Heart right ventricle (tissue), 16 donors: ENCODE measurements around the gene FZR1. TPM values are rescaled to one million over a fixed set of nuclear protein-coding genes. Genes with fewer than 3 reads are reported as not detected.

Source experiments
- ATAC-seq, 8 donors: fragments of 200-7000 bp; cut with Tn5 transposase; one replicate each; pipeline ENCODE4 v1.9.1; 2020; ENCODE audit warnings: mild to moderate bottlenecking in 8 of 8, moderate library complexity in 8 of 8, moderate number of reproducible peaks in 1 of 8
- DNase-seq, 2 donors: peaks; one replicate each; pipeline ENCODE4 v3.0.0-alpha.2; 2020
- H3K27ac ChIP-seq, 10 donors: fragments of 200-600 bp; sonication (generic) in 2 of 10; one replicate each; pipeline versions ENCODE4 v1.5.0 to v1.8.0; 2020 to 2022; ENCODE audit warnings: mild to moderate bottlenecking in 3 of 10
- H3K27me3 ChIP-seq, 7 donors: fragments of 200-600 bp; one replicate each; pipeline ENCODE4 v1.8.0; 2021 to 2022; ENCODE audit warnings: mild to moderate bottlenecking in 2 of 7
- H3K36me3 ChIP-seq, 9 donors: fragments of 200-600 bp; sonication (generic) in 1 of 9; one replicate each; pipeline versions ENCODE4 v1.5.0 to v1.8.0; 2020 to 2022; ENCODE audit warnings: mild to moderate bottlenecking in 2 of 9
- H3K4me1 ChIP-seq, 9 donors: fragments of 200-600 bp; sonication (generic) in 1 of 9; one replicate each; pipeline versions ENCODE4 v1.5.0 to v1.8.0; 2020 to 2022; ENCODE audit warnings: mild to moderate bottlenecking in 4 of 9
- H3K4me3 ChIP-seq, 10 donors: fragments of 200-600 bp; sonication (generic) in 2 of 10; one replicate each; pipeline versions ENCODE4 v1.5.0 to v1.8.0; 2020 to 2022; ENCODE audit warnings: mild to moderate bottlenecking in 7 of 10, moderate library complexity in 2 of 10
- H3K9me3 ChIP-seq, 11 donors: fragments of 200-600 bp in 10 of 11; sonication (generic) in 2 of 11; one replicate each; pipeline versions ENCODE4 v1.5.0 to v1.8.0; 2013 to 2022; ENCODE audit warnings: mild to moderate bottlenecking in 2 of 11, control low read depth in 1 of 11, moderate library complexity in 1 of 11
- WGBS, 2 donors: extraction: QIAGEN DNeasy Blood & Tissue Kit; methylation state at CpG; one replicate each; pipeline ENCODE4 v1.1.7; 2013; ENCODE audit warnings: inconsistent platforms in 1 of 2; 5-methylcytosine and 5-hydroxymethylcytosine counted together
- intact Hi-C, 10 donors: fragments of 100-400 bp; cut with DNase I; formaldehyde crosslinking; loops; one replicate each; pipeline versions ENCODE4 v1.11.1 to v1.14.2; 2022
- polyA plus RNA-seq, 2 donors: library from polyadenylated mRNA; stranded (reverse); fragments of 200-250 nt; gene quantifications; one replicate each; pipeline ENCODE4 v1.2.3, GENCODE V29; 2013
- total RNA-seq, 10 donors: library from RNA; stranded (reverse); fragmentation: NEBNext Ultra II Directional in 3 of 10; extraction: Animal tissue kit (Norgen Biotek cat#: 25700) in 3 of 10; gene quantifications; one replicate each; pipeline versions ENCODE4 v1.2.1 to v1.2.4, GENCODE V29; 2021 to 2023
- TF ChIP-seq, protein P1 (sequence below), 9 donors: fragments of 200-600 bp; sonication (generic) in 2 of 9; IDR thresholded peaks; one replicate each; pipeline versions ENCODE4 v1.5.0 to v1.8.0; 2021 to 2022; ENCODE audit warnings: antibody characterized with exemption in 9 of 9, mild to moderate bottlenecking in 5 of 9, moderate library complexity in 1 of 9
- donor health status: Arrhythmogenic right ventricular cardiomyopathy.
- donor health status: ischemic (EF 13 %, LVEDD 7.1; RV severe dilation, severe dysfunction).
- donor health status: healthy with polysubstance abuse.
- donor health status: DM: no; HTN: yes; CAD: no.
- donor health status: DM: no; HTN: no; CAD: no.
- donor health status: ischemic (EF 25% LVEDD 6.9; RV normal size, moderate dysfunction).
- donor health status: ischemic (EF 25% LVEDD 5.7; RV mildly dilated, moderate dysfunction).
- donor health status: healthy.
- donor health status: DM: yes; HTN: yes; CAD: no.
- donor health status: Ischemic cardiomyopathy.
- donor health status: ischemic (EF 35%, LVEDD 5.7; RV mildly dilated, moderate dysfunction).
- donor health status: nonischemic (EF 11% LVEDD 7.7; RV severe dilation, severe dysfunction).
- donor health status: DM: yes; HTN: yes; CAD: no.
- donor health status: PGD.
- donor health status: ischemic (EF 29% LVEDD 5.4; RV normal size, mild dysfunction).
- donor health status: nonischemic (EF 23%, LVEDD 6.1; RV moderate dilation, normal function).

FZR1 gene
- total and polyA plus RNA-seq, 12 donors, result 13.5 to 30.8 (median 24.7) TPM

DNA sequence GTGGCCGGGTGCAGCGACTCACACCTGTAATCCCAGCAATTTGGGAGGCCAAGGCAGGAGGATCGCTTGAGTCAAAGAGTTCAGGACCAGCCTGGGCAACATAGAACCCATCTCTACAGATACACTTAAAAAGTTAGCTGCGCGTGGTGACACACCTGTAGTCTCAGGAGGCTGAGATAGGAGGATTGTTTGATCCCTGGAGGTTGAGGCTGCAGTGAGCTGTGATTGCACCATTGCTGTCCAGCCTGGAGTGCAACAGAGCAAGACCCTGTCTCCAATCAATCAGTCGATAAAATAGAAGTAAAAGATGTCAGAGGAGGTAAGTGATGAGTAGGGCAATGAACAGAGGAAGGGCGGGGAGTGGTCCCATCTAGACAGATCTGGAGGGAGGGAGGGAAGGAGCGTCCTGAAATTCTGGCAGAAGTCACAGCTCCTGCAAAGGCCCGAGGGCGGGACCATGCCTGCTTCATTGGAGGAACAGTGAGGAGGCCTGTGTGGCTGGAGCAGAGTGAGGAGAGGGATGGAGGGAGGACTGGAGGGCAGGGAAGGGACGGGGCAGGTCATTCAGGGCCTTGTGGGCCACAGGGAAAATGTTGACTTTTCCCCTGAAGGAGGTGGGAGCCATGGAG is 35.5 kb upstream of the FZR1 start:
- Histone ChIP-seq H3K27me3 (peaks cover 0 to 3% (median 0%) of the 10 kb centered on the region in 7 donors), H3K4me3 (no peak overlapping the region), H3K9me3 (no peaks in the 10 kb centered on the region), H3K4me1 (peaks cover 6 to 50% (median 21%) of the 10 kb centered on the region in 9 donors), H3K27ac (no peak overlapping the region), H3K36me3 (no peaks in the 10 kb centered on the region)
- WGBS, 2 donors, result 66 to 70% methylated on average over 11 of the region's 11 CpGs
- TF ChIP-seq, protein P1, sequence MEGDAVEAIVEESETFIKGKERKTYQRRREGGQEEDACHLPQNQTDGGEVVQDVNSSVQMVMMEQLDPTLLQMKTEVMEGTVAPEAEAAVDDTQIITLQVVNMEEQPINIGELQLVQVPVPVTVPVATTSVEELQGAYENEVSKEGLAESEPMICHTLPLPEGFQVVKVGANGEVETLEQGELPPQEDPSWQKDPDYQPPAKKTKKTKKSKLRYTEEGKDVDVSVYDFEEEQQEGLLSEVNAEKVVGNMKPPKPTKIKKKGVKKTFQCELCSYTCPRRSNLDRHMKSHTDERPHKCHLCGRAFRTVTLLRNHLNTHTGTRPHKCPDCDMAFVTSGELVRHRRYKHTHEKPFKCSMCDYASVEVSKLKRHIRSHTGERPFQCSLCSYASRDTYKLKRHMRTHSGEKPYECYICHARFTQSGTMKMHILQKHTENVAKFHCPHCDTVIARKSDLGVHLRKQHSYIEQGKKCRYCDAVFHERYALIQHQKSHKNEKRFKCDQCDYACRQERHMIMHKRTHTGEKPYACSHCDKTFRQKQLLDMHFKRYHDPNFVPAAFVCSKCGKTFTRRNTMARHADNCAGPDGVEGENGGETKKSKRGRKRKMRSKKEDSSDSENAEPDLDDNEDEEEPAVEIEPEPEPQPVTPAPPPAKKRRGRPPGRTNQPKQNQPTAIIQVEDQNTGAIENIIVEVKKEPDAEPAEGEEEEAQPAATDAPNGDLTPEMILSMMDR (IDR thresholded peaks at IDR 0.05), result no peak
- ATAC-seq (no peak), DNase-seq (no peak)
- intact Hi-C loops, result loop anchor here in 3 of 10 donors (5.0 kb wide), 3 partner anchors 33 to 163 kb away; no protein-coding TSS in a partner anchor

DNA sequence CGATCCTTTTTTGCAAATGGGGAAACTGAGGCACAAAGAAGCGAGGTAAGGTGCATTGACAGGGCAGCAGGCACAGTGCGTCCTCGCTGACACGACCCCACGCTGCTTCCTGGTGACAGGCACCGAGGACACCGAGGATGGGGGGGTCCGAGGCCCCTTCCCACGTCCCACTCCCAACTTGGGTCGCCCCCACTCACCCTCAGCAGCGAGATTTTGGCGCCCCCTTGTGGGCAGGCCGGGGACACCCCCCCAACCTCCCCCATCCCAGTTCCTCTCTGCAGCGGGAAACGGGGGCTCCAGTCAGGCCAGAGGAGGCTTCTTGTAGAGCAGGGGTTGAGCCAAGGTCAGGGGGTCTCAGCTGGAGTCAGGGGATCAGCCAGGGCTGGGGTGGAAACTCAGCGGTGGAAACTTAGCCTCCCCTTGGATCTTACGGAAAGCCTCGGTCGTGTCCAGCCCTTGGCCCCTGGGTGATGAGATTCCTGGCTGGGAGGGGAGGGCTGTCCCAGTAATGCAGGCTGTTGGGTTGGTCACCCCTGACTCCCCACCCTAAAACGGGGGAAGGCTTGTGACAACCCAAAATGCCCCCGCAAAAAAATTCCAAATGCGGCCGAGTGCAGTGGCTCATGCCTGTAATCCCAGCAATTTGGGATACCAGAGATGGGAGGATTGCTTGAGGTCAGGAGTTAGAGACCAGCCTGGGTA is 34.0 kb upstream of the FZR1 start:
- TF ChIP-seq, protein P1 (IDR thresholded peaks at IDR 0.05), result peak; percentile 83 to 95 (median 89)
- DNase-seq (peak; percentile 34 to 58), ATAC-seq (peak; percentile 35 to 74 (median 64))
- Histone ChIP-seq H3K36me3 (no peaks in the 10 kb centered on the region), H3K27ac (no peak overlapping the region), H3K4me3 (no peak overlapping the region), H3K4me1 (peaks cover 3 to 36% (median 10%) of the 10 kb centered on the region in 9 donors), H3K9me3 (no peaks in the 10 kb centered on the region), H3K27me3 (peaks cover 0 to 5% (median 0%) of the 10 kb centered on the region in 7 donors)
- WGBS, 2 donors, result 22 to 23% methylated on average over 24 of the region's 24 CpGs
- intact Hi-C loops, result loop anchor here in 8 of 10 donors (1.0 to 5.0 kb wide), 8 partner anchors 35 to 167 kb away; no protein-coding TSS in a partner anchor

DNA sequence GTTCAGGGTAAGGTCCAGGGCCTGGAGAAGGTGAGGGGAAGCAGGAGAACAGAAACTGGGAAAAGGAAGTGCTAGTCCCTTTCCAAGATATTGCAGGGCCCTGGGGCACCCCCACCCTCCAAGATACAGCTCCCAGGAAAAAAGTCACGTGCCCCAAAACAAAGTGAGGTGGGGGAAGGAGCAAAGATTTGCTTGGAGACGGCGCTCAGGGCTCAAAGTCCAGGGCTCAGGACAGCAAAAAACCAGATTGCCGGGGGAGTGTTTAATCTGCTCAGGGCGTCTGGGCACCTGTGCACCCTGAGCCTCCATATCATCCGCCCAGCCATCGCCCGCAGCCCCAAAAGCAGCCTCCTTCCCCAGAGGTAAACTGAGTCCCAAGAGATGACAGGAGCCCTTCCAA is 32.1 kb upstream of the FZR1 start:
- H3K4me3 ChIP-seq, result no peak overlapping the region
- no peak overlapping the region for H3K27ac ChIP-seq
- ATAC-seq (no peak), DNase-seq (no peak)
- H3K9me3 ChIP-seq, result no peaks in the 10 kb centered on the region
- 79 to 83% methylated on average over 8 of the region's 8 CpGs for whole genome bisulfite sequencing, 2 donors
- peaks cover 5 to 22% (median 7%) of the 10 kb centered on the region in 9 donors for H3K4me1 ChIP-seq
- intact Hi-C loops, result loop anchor here in 4 of 10 donors (2.0 to 5.0 kb wide), 4 partner anchors 37 to 167 kb away; no protein-coding TSS in a partner anchor
- peaks cover 0 to 5% (median 0%) of the 10 kb centered on the region in 7 donors for H3K27me3 ChIP-seq
- TF ChIP-seq, protein P1 (IDR thresholded peaks at IDR 0.05), result no peak
- no peaks in the 10 kb centered on the region for H3K36me3 ChIP-seq

DNA sequence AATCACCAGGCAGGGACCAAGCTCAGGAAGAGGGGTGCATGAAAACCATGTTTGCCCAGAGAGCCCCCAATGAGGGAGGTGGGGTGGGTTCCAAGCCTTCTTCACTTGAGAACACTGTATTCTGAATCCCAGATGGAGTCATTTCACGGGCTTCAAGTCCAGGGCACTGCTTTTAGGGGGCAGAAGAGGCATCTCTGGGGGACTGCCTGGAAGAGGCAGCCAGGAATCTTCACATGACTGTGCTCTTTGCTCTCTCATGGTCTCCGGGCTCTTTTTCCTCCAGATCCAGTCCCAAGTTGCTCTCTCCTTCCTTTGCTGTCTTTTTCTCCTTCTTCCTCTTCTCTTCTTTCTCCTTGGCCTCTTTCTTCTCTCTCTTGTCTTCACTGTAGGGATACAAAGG is 31.5 kb upstream of the FZR1 start:
- ATAC-seq, result no peak
- intact Hi-C loops, result loop anchor here in 4 of 10 donors (2.0 to 5.0 kb wide), 5 partner anchors 37 to 167 kb away; no protein-coding TSS in a partner anchor
- peaks cover 0 to 6% (median 3%) of the 10 kb centered on the region in 7 donors for H3K27me3 ChIP-seq
- no peaks in the 10 kb centered on the region for H3K36me3 ChIP-seq
- WGBS, 2 donors, result 85 to 86% methylated on average over 2 of the region's 2 CpGs
- H3K9me3 ChIP-seq, result no peaks in the 10 kb centered on the region
- DNase-seq, result no peak
- TF ChIP-seq, protein P1 (IDR thresholded peaks at IDR 0.05), result no peak
- peaks cover 5 to 16% (median 6%) of the 10 kb centered on the region in 9 donors for H3K4me1 ChIP-seq
- no peak overlapping the region for H3K4me3 ChIP-seq
- no peak overlapping the region for H3K27ac ChIP-seq
